DND-41 (cell line): ENCODE results near the gene PYGB.

Experiments used
- ATAC-seq: fragments of 200-7000 bp; cut with Tn5 transposase; 3 replicates; pipeline ENCODE4 v1.9.1; 2021; ENCODE audit warnings: low read depth; ENCODE audit not compliant: insufficient read depth
- DNase-seq: peaks from one replicate; pipeline ENCODE4 v3.0.0-alpha.2; 2020
- H2AFZ ChIP-seq: 2 replicates; pipeline ENCODE4 v1.6.0; 2012; ENCODE audit warnings: low read depth, low read length
- H3K27ac ChIP-seq: 2 replicates; pipeline ENCODE4 v1.5.1; 2012; ENCODE audit warnings: low read length, inconsistent platforms
- H3K27me3 ChIP-seq: fragments of 200-600 bp; sonication (generic); 2 replicates; pipeline ENCODE4 v1.6.0; 2012; ENCODE audit warnings: low read length, mild to moderate bottlenecking, inconsistent platforms; ENCODE audit not compliant: insufficient read depth, poor library complexity
- H3K36me3 ChIP-seq: 2 replicates; pipeline ENCODE4 v1.5.1; 2012; ENCODE audit warnings: low read length, inconsistent platforms; ENCODE audit not compliant: insufficient read depth
- H3K4me1 ChIP-seq: 2 replicates; pipeline ENCODE4 v1.5.1; 2012; ENCODE audit warnings: mild to moderate bottlenecking, low read length; ENCODE audit not compliant: insufficient read depth
- H3K4me2 ChIP-seq: 2 replicates; pipeline ENCODE4 v1.6.0; 2012; ENCODE audit warnings: mild to moderate bottlenecking, moderate library complexity, low read length, inconsistent platforms; ENCODE audit not compliant: insufficient read depth
- H3K4me3 ChIP-seq, 2 experiments: fragments of 200-600 bp in 1 of 2; shearing (Covaris generic) in 1 of 2; 2 replicates each; pipeline ENCODE4 v1.5.1; 2012 to 2016; ENCODE audit warnings: inconsistent platforms in 2 of 2, low read length in 2 of 2, mild to moderate bottlenecking in 2 of 2, low read depth in 1 of 2, moderate library complexity in 1 of 2
- H3K79me2 ChIP-seq: 2 replicates; pipeline ENCODE4 v1.6.0; 2012; ENCODE audit warnings: low read length, inconsistent platforms; ENCODE audit not compliant: insufficient read depth
- H3K9ac ChIP-seq: 2 replicates; pipeline ENCODE4 v1.6.0; 2012; ENCODE audit warnings: low read depth, mild to moderate bottlenecking, inconsistent platforms, low read length, moderate library complexity
- H3K9me3 ChIP-seq: 2 replicates; pipeline ENCODE4 v1.5.1; 2012; ENCODE audit warnings: low read length, moderate library complexity, mild to moderate bottlenecking, inconsistent platforms; ENCODE audit not compliant: insufficient read depth, severe bottlenecking
- H4K20me1 ChIP-seq: 2 replicates; pipeline ENCODE4 v1.6.0; 2012; ENCODE audit warnings: low read length; ENCODE audit not compliant: insufficient read depth
- CTCF ChIP-seq: IDR thresholded peaks from 2 replicates; pipeline ENCODE4 v1.5.1; 2012; ENCODE audit warnings: borderline replicate concordance, low read length, moderate library complexity, mild to moderate bottlenecking; ENCODE audit not compliant: poor library complexity, severe bottlenecking; ENCODE audit errors: extremely low read depth
- EZH2 ChIP-seq: IDR thresholded peaks from 3 replicates; pipeline ENCODE4 v1.6.1; 2012; ENCODE audit warnings: borderline replicate concordance, low read depth, mild to moderate bottlenecking, moderate library complexity, low read length, inconsistent platforms; ENCODE audit not compliant: severe bottlenecking

The PYGB gene

GRCh38 chr20:25257756-25258475, 10.0 kb downstream of the PYGB start:
- Histone ChIP-seq H3K9me3 (no peaks in the 10 kb centered on the region), H3K36me3 (peaks cover 54% of the 10 kb centered on the region), H3K4me2 (no peak overlapping the region), H3K9ac (no peak overlapping the region), H3K27ac (no peak overlapping the region), H4K20me1 (peaks cover 34% of the 10 kb centered on the region), H2AFZ (no peak overlapping the region), H3K79me2 (peaks cover 55% of the 10 kb centered on the region), H3K27me3 (no peaks in the 10 kb centered on the region), H3K4me1 (0 out of 2 replicates have a peak, but pooled peaks cover 8% of the 10 kb centered on the region), H3K4me3 (no peak overlapping the region)
- DNase-seq (no peak), ATAC-seq (no peak)
- TF ChIP-seq CTCF (no peak), EZH2 (no peak)

GRCh38 chr20:25258476-25258805, 10.6 kb downstream of the PYGB start:
- no peak for DNase-seq
- Histone ChIP-seq H3K79me2 (peaks cover 52% of the 10 kb centered on the region), H4K20me1 (peaks cover 32% of the 10 kb centered on the region), H2AFZ (no peak overlapping the region), H3K27me3 (no peaks in the 10 kb centered on the region), H3K4me2 (no peak overlapping the region), H3K27ac (no peak overlapping the region), H3K9me3 (no peaks in the 10 kb centered on the region), H3K9ac (no peak overlapping the region), H3K4me3 (no peak overlapping the region), H3K4me1 (0 out of 2 replicates have a peak, but pooled peaks cover 8% of the 10 kb centered on the region), H3K36me3 (peaks cover 51% of the 10 kb centered on the region)
- TF ChIP-seq CTCF (no peak), EZH2 (no peak)
- ATAC-seq, result no peak

GRCh38 chr20:25258828-25259227, 10.9 kb downstream of the PYGB start:
- ATAC-seq (no peak), DNase-seq (no peak)
- Histone ChIP-seq H3K4me3 (no peak overlapping the region), H3K9ac (no peak overlapping the region), H3K4me2 (no peak overlapping the region), H3K9me3 (no peaks in the 10 kb centered on the region), H3K27me3 (no peaks in the 10 kb centered on the region), H4K20me1 (peaks cover 32% of the 10 kb centered on the region), H2AFZ (no peak overlapping the region), H3K36me3 (peaks cover 51% of the 10 kb centered on the region), H3K79me2 (peaks cover 49% of the 10 kb centered on the region), H3K27ac (no peak overlapping the region), H3K4me1 (0 out of 2 replicates have a peak, but pooled peaks cover 8% of the 10 kb centered on the region)
- no peak for TF ChIP-seq CTCF
- TF ChIP-seq EZH2, result no peak

- Histone ChIP-seq H3K4me2 (no peak overlapping the region), H4K20me1 (peaks cover 31% of the 10 kb centered on the region), H3K27ac (no peak overlapping the region), H3K27me3 (no peaks in the 10 kb centered on the region), H3K79me2 (peaks cover 45% of the 10 kb centered on the region), H3K9me3 (no peaks in the 10 kb centered on the region), H3K4me1 (0 out of 2 replicates have a peak, but pooled peaks cover 8% of the 10 kb centered on the region), H3K36me3 (peaks cover 50% of the 10 kb centered on the region), H2AFZ (no peak overlapping the region), H3K9ac (no peak overlapping the region), H3K4me3 (no peak overlapping the region)
- no peak for TF ChIP-seq EZH2
- TF ChIP-seq CTCF, result no peak
- ATAC-seq (no peak), DNase-seq (no peak)
Observed at GRCh38 chr20:25259358-25259757, 11.5 kb downstream of the PYGB start.
